Duodenal mucosa (tissue), 2 donors: ENCODE data around the gene LTK.
A peak's percentile ranks its signal among the peaks of the same experiment; 100 is the strongest.

Experiments
- H3K27ac ChIP-seq: one replicate; pipeline ENCODE4 v1.7.0; 2013; ENCODE audit warnings: low read depth, low read length
- H3K27me3 ChIP-seq, 2 donors: one replicate each; pipeline ENCODE4 v1.7.0; 2013; ENCODE audit warnings: low read length in 2 of 2, control low read depth in 1 of 2; ENCODE audit not compliant: insufficient read depth in 2 of 2, control insufficient read depth in 1 of 2
- H3K36me3 ChIP-seq, 2 donors: one replicate each; pipeline ENCODE4 v1.7.0; 2013; ENCODE audit warnings: low read length in 2 of 2, control low read depth in 1 of 2; ENCODE audit not compliant: insufficient read depth in 2 of 2, control insufficient read depth in 1 of 2
- H3K4me1 ChIP-seq, 2 donors: one replicate each; pipeline ENCODE4 v1.7.0; 2013; ENCODE audit warnings: low read length in 2 of 2, control low read depth in 1 of 2; ENCODE audit not compliant: insufficient read depth in 2 of 2, control insufficient read depth in 1 of 2
- H3K4me3 ChIP-seq, 2 donors: one replicate each; pipeline ENCODE4 v1.7.0; 2013; ENCODE audit warnings: low read length in 2 of 2, low read depth in 1 of 2
- H3K9ac ChIP-seq, 2 donors: one replicate each; pipeline ENCODE4 v1.7.0; 2013; ENCODE audit warnings: low read length in 2 of 2, low read depth in 1 of 2
- H3K9me3 ChIP-seq, 2 donors: one replicate each; pipeline ENCODE4 v1.7.0; 2013; ENCODE audit warnings: low read length in 2 of 2, control low read depth in 1 of 2; ENCODE audit not compliant: control insufficient read depth in 1 of 2

Gene LTK

GRCh38 chr15:41499109-41499851 is 14.3 kb downstream of the LTK start:
- Histone ChIP-seq H3K27ac (no peak overlapping the region), H3K36me3 (peaks cover 0 to 14% of the 10 kb centered on the region in 2 donors), H3K27me3 (peaks cover 20 to 22% of the 10 kb centered on the region in 2 donors), H3K4me1 (peaks cover 25 to 27% of the 10 kb centered on the region in 2 donors), H3K9ac (no peak overlapping the region), H3K9me3 (no peaks in the 10 kb centered on the region), H3K4me3 (no peak overlapping the region)

GRCh38 chr15:41498657-41499056 is 15.0 kb downstream of the LTK start:
- peaks cover 23 to 27% of the 10 kb centered on the region in 2 donors for H3K4me1 ChIP-seq
- peaks cover 0 to 8% of the 10 kb centered on the region in 2 donors for H3K36me3 ChIP-seq
- H3K27me3 ChIP-seq: peaks cover 20 to 22% of the 10 kb centered on the region in 2 donors
- H3K9ac ChIP-seq: no peak overlapping the region
- H3K4me3 ChIP-seq: no peak overlapping the region
- no peak overlapping the region for H3K27ac ChIP-seq
- H3K9me3 ChIP-seq: no peaks in the 10 kb centered on the region

- Histone ChIP-seq H3K4me1 (peaks cover 23 to 33% of the 10 kb centered on the region in 2 donors), H3K4me3 (peak overlapping the region; percentile 75 to 81), H3K27me3 (peaks cover 11 to 15% of the 10 kb centered on the region in 2 donors), H3K9ac (peak overlapping the region; percentile 70 to 78), H3K9me3 (no peaks in the 10 kb centered on the region), H3K27ac (peak overlapping the region; percentile 81), H3K36me3 (peaks cover 0 to 3% of the 10 kb centered on the region in 2 donors)
These were observed 17.7 kb downstream of the LTK start for GRCh38 chr15:41495736-41496599.

GRCh38 chr15:41494922-41495735 is 18.5 kb downstream of the LTK start:
- H3K9me3 ChIP-seq: no peaks in the 10 kb centered on the region
- H3K27me3 ChIP-seq: peaks cover 11 to 15% of the 10 kb centered on the region in 2 donors
- H3K4me1 ChIP-seq: peaks cover 23 to 33% of the 10 kb centered on the region in 2 donors
- H3K9ac ChIP-seq: peak overlapping the region; percentile 70 to 78
- H3K27ac ChIP-seq: peak overlapping the region; percentile 81
- peak overlapping the region; percentile 75 to 81 for H3K4me3 ChIP-seq
- peaks cover 0 to 3% of the 10 kb centered on the region in 2 donors for H3K36me3 ChIP-seq

- Histone ChIP-seq H3K9ac (peak overlapping the region; percentile 70 to 78), H3K4me1 (peaks cover 23 to 33% of the 10 kb centered on the region in 2 donors), H3K27ac (peak overlapping the region; percentile 48), H3K4me3 (peak overlapping the region; percentile 75 to 81), H3K9me3 (no peaks in the 10 kb centered on the region), H3K36me3 (peaks cover 0 to 3% of the 10 kb centered on the region in 2 donors), H3K27me3 (peaks cover 8 to 15% of the 10 kb centered on the region in 2 donors)
These were observed 19.3 kb downstream of the LTK start for GRCh38 chr15:41494190-41494921.

- H3K4me1 ChIP-seq: peaks cover 23 to 33% of the 10 kb centered on the region in 2 donors
- no peaks in the 10 kb centered on the region for H3K36me3 ChIP-seq
- peak overlapping the region; percentile 64 to 70 for H3K9ac ChIP-seq
- no peaks in the 10 kb centered on the region for H3K9me3 ChIP-seq
- H3K27me3 ChIP-seq: peaks cover 3 to 15% of the 10 kb centered on the region in 2 donors
- peak overlapping the region; percentile 48 for H3K27ac ChIP-seq
- peak overlapping the region; percentile 75 to 81 for H3K4me3 ChIP-seq
These were observed 19.8 kb downstream of the LTK start for GRCh38 chr15:41493902-41494189.

GRCh38 chr15:41493205-41493901 is 20.3 kb downstream of the LTK start, which contains the start of gene ITPKA:
ITPKA (plus strand) TSS chr15:41493874; CDS start chr15:41493928, 54 bp downstream.
- peaks cover 23 to 33% of the 10 kb centered on the region in 2 donors for H3K4me1 ChIP-seq
- H3K36me3 ChIP-seq: no peaks in the 10 kb centered on the region
- peak within 1 kb of the TSS; percentile 78 to 85 for H3K9ac ChIP-seq
- no peaks in the 10 kb centered on the region for H3K9me3 ChIP-seq
- peak within 1 kb of the TSS; percentile 93 for H3K27ac ChIP-seq
- peaks cover 3 to 15% of the 10 kb centered on the region in 2 donors for H3K27me3 ChIP-seq
- H3K4me3 ChIP-seq: peak within 1 kb of the TSS; percentile 76 to 81

GRCh38 chr15:41492597-41493204 is 20.9 kb downstream of the LTK start:
- Histone ChIP-seq H3K4me1 (peaks cover 29 to 35% of the 10 kb centered on the region in 2 donors), H3K4me3 (peak overlapping the region; percentile 76 to 79), H3K9me3 (no peaks in the 10 kb centered on the region), H3K36me3 (no peaks in the 10 kb centered on the region), H3K9ac (peak overlapping the region; percentile 27 to 85), H3K27ac (peak overlapping the region; percentile 34), H3K27me3 (peaks cover 3 to 15% of the 10 kb centered on the region in 2 donors)
